ENCODE data around the gene ZNF431. TPM values are rescaled to one million over a fixed set of nuclear protein-coding genes. Genes with fewer than 3 reads are reported as not detected.

ZNF431 gene
- 7.2 and 7.8 TPM in 2 replicates for total RNA-seq

GRCh38 chr19:21141787-21142464 is at the start of gene ZNF431:
Gene ZNF431, plus strand, starts transcription at chr19:21142040. Its CDS starts 144 bp downstream, at chr19:21142184.

Small RNA genes within 50 kb of the gene (small RNA-seq; reads per million reads assigned to genes)
- 0.42 reads per million for gene RNA5SP469

Other genes starting within 250 kb of the ZNF431 start
- 9.1 and 10.1 TPM in 2 replicates for gene ZNF85, start 218.8 kb upstream of the ZNF431 start, total RNA-seq
- gene ZNF430, start 121.4 kb upstream of the ZNF431 start, total RNA-seq, result 12.9 and 14.4 TPM in 2 replicates
- gene ZNF714, start 59.8 kb upstream of the ZNF431 start, total RNA-seq, result 18.1 and 22.3 TPM in 2 replicates
- gene ZNF708, start 187.4 kb downstream of the ZNF431 start, total RNA-seq, result 10.4 and 15.4 TPM in 2 replicates
- 11.3 and 12.1 TPM in 2 replicates for gene ZNF738, start 217.0 kb downstream of the ZNF431 start, total RNA-seq

All from thoracic aorta endothelial cell (primary cell).